GM19238 (cell line): Measurements from ENCODE around the gene CEP97.
"Not testable (repeated sequence)": the region's sequence is repeated elsewhere in the genome, so short reads cannot be mapped to it uniquely, and the experiment has no call there.

Experiments used
- DNase-seq: peaks from one replicate; pipeline ENCODE4 v3.0.0; 2011; ENCODE audit warnings: low spot score; ENCODE audit not compliant: insufficient read length

Gene CEP97

GRCh38 chr3:101777745-101778281, 53.4 kb downstream of the CEP97 start:
- not testable (repeated sequence) for DNase-seq

GRCh38 chr3:101778385-101779046, 54.1 kb downstream of the CEP97 start:
- DNase-seq: no peak

- peak; percentile 75 for DNase-seq
These were observed 54.8 kb downstream of the CEP97 start, which contains the start of gene NXPE3 for GRCh38 chr3:101779047-101779821. TSS of gene NXPE3 (plus strand) at chr3:101779211. CDS start at chr3:101785597, 6,386 bp downstream.

GRCh38 chr3:101779822-101780381, 55.5 kb downstream of the CEP97 start:
- DNase-seq: no peak

GRCh38 chr3:101780661-101781060, 56.2 kb downstream of the CEP97 start:
- DNase-seq: no peak

- DNase-seq: no peak
These were observed 56.8 kb downstream of the CEP97 start for GRCh38 chr3:101781166-101781565.

GRCh38 chr3:101784855-101785613, 60.6 kb downstream of the CEP97 start:
- no peak for DNase-seq

- no peak for DNase-seq
These were observed 67.4 kb downstream of the CEP97 start for GRCh38 chr3:101791778-101792177.

GRCh38 chr3:101796077-101796680, 71.8 kb downstream of the CEP97 start:
- no peak for DNase-seq

- DNase-seq: no peak
These were observed 76.8 kb downstream of the CEP97 start for GRCh38 chr3:101801174-101801573.

GRCh38 chr3:101802179-101802578, 77.8 kb downstream of the CEP97 start:
- DNase-seq: no peak

GRCh38 chr3:101803173-101803782, 78.9 kb downstream of the CEP97 start:
- DNase-seq: no peak

- no peak for DNase-seq
These were observed 79.5 kb downstream of the CEP97 start for GRCh38 chr3:101803939-101804338.

GRCh38 chr3:101806491-101806890, 82.1 kb downstream of the CEP97 start:
- DNase-seq: no peak

GRCh38 chr3:101807888-101808287, 83.5 kb downstream of the CEP97 start:
- DNase-seq: no peak

- no peak for DNase-seq
These were observed 85.0 kb downstream of the CEP97 start for GRCh38 chr3:101809178-101810021.

- DNase-seq: no peak
These were observed 85.6 kb downstream of the CEP97 start for GRCh38 chr3:101810022-101810418.

GRCh38 chr3:101811875-101812274, 87.5 kb downstream of the CEP97 start:
- DNase-seq: no peak

- no peak for DNase-seq
These were observed 88.5 kb downstream of the CEP97 start for GRCh38 chr3:101812895-101813294.
